T-helper 2 cell treated with Interferon-gamma antibody and Interleukin-4, amounts not matched to agents 5 μg/mL and 100 μg/mL, for 36 hours (primary cell): ENCODE results near the gene UBE2G1.
"Not testable (repeated sequence)": the region's sequence is repeated elsewhere in the genome, so short reads cannot be mapped to it uniquely, and the experiment has no call there.

Experiments
- DNase-seq: peaks from one replicate; pipeline ENCODE4 v3.0.0; 2021; ENCODE audit warnings: low spot score
- H3K27ac Mint-ChIP-seq: one replicate; pipeline ENCODE4 v1.8.0; 2021; ENCODE audit warnings: mild to moderate bottlenecking, mixed read lengths
- H3K27me3 Mint-ChIP-seq: one replicate; pipeline ENCODE4 v1.8.0; 2021; ENCODE audit warnings: low read depth, mixed read lengths
- H3K36me3 Mint-ChIP-seq: one replicate; pipeline ENCODE4 v1.8.0; 2021; ENCODE audit warnings: low read depth, mixed read lengths
- H3K4me1 Mint-ChIP-seq: one replicate; pipeline ENCODE4 v1.8.0; 2021; ENCODE audit warnings: low read depth, mixed read lengths
- H3K4me3 Mint-ChIP-seq: one replicate; pipeline ENCODE4 v1.8.0; 2022; ENCODE audit warnings: mild to moderate bottlenecking, moderate library complexity, mixed read lengths
- H3K9me3 Mint-ChIP-seq: one replicate; pipeline ENCODE4 v1.8.0; 2021; ENCODE audit warnings: mixed read lengths

UBE2G1 gene

GRCh38 chr17:4364622-4365041, 1.8 kb downstream of the UBE2G1 start:
- Mint-ChIP-seq H3K27ac (peak overlapping the region; percentile 97), H3K4me1 (peaks cover 22% of the 10 kb centered on the region), H3K27me3 (no peaks in the 10 kb centered on the region), H3K36me3 (peaks cover 17% of the 10 kb centered on the region), H3K4me3 (peak overlapping the region; percentile 95), H3K9me3 (no peaks in the 10 kb centered on the region)
- no peak for DNase-seq

- Mint-ChIP-seq H3K4me1 (peaks cover 32% of the 10 kb centered on the region), H3K27me3 (no peaks in the 10 kb centered on the region), H3K27ac (no peak overlapping the region), H3K36me3 (peaks cover 27% of the 10 kb centered on the region), H3K9me3 (no peaks in the 10 kb centered on the region), H3K4me3 (no peak overlapping the region)
- DNase-seq, result no peak
Observed at GRCh38 chr17:4362141-4362540, 4.3 kb downstream of the UBE2G1 start.

- DNase-seq, result no peak
- Mint-ChIP-seq H3K27me3 (no peaks in the 10 kb centered on the region), H3K36me3 (peaks cover 19% of the 10 kb centered on the region), H3K27ac (no peak overlapping the region), H3K4me3 (no peak overlapping the region), H3K9me3 (no peaks in the 10 kb centered on the region), H3K4me1 (peaks cover 30% of the 10 kb centered on the region)
Observed at GRCh38 chr17:4358154-4358553, 8.3 kb downstream of the UBE2G1 start.

GRCh38 chr17:4357671-4358070, 8.8 kb downstream of the UBE2G1 start:
- peaks cover 18% of the 10 kb centered on the region for H3K36me3 Mint-ChIP-seq
- no peaks in the 10 kb centered on the region for H3K9me3 Mint-ChIP-seq
- no peak for DNase-seq
- H3K4me1 Mint-ChIP-seq, result peaks cover 28% of the 10 kb centered on the region
- H3K4me3 Mint-ChIP-seq, result no peak overlapping the region
- no peak overlapping the region for H3K27ac Mint-ChIP-seq
- no peaks in the 10 kb centered on the region for H3K27me3 Mint-ChIP-seq

- Mint-ChIP-seq H3K36me3 (peaks cover 16% of the 10 kb centered on the region), H3K27me3 (no peaks in the 10 kb centered on the region), H3K4me3 (no peak overlapping the region), H3K9me3 (no peaks in the 10 kb centered on the region), H3K4me1 (peaks cover 26% of the 10 kb centered on the region), H3K27ac (no peak overlapping the region)
- DNase-seq, result no peak
Observed at GRCh38 chr17:4357030-4357628, 9.3 kb downstream of the UBE2G1 start.

GRCh38 chr17:4354862-4355514, 11.5 kb downstream of the UBE2G1 start:
- peaks cover 22% of the 10 kb centered on the region for H3K4me1 Mint-ChIP-seq
- DNase-seq, result no peak

GRCh38 chr17:4354206-4354605, 12.3 kb downstream of the UBE2G1 start:
- peaks cover 11% of the 10 kb centered on the region for H3K36me3 Mint-ChIP-seq
- H3K27ac Mint-ChIP-seq, result peak overlapping the region; percentile 0
- H3K9me3 Mint-ChIP-seq, result no peaks in the 10 kb centered on the region
- no peak overlapping the region for H3K4me3 Mint-ChIP-seq
- peaks cover 19% of the 10 kb centered on the region for H3K4me1 Mint-ChIP-seq
- no peaks in the 10 kb centered on the region for H3K27me3 Mint-ChIP-seq
- DNase-seq, result no peak

More at GRCh38 chr17:4354862-4355514, 11.5 kb downstream of the UBE2G1 start:
- H3K9me3 Mint-ChIP-seq, result no peaks in the 10 kb centered on the region
- no peak overlapping the region for H3K4me3 Mint-ChIP-seq
- no peak overlapping the region for H3K27ac Mint-ChIP-seq
- H3K36me3 Mint-ChIP-seq, result peaks cover 11% of the 10 kb centered on the region
- H3K27me3 Mint-ChIP-seq, result no peaks in the 10 kb centered on the region

GRCh38 chr17:4350214-4350613, 16.3 kb downstream of the UBE2G1 start:
- H3K27ac Mint-ChIP-seq, H3K9me3 Mint-ChIP-seq, DNase-seq, H3K27me3 Mint-ChIP-seq, H3K36me3 Mint-ChIP-seq, H3K4me3 Mint-ChIP-seq: not testable (repeated sequence)
- peaks cover 13% of the 10 kb centered on the region for H3K4me1 Mint-ChIP-seq

- DNase-seq, result no peak
- Mint-ChIP-seq H3K4me1 (peaks cover 8% of the 10 kb centered on the region), H3K27me3 (no peaks in the 10 kb centered on the region), H3K9me3 (no peaks in the 10 kb centered on the region), H3K36me3 (no peaks in the 10 kb centered on the region), H3K4me3 (no peak overlapping the region), H3K27ac (no peak overlapping the region)
Observed at GRCh38 chr17:4345581-4346252, 20.8 kb downstream of the UBE2G1 start.

GRCh38 chr17:4344926-4345325, 21.5 kb downstream of the UBE2G1 start:
- Mint-ChIP-seq H3K27ac (no peak overlapping the region), H3K4me3 (no peak overlapping the region), H3K4me1 (peaks cover 12% of the 10 kb centered on the region), H3K27me3 (no peaks in the 10 kb centered on the region), H3K9me3 (no peaks in the 10 kb centered on the region), H3K36me3 (no peaks in the 10 kb centered on the region)
- no peak for DNase-seq

GRCh38 chr17:4342535-4342934, 23.9 kb downstream of the UBE2G1 start:
- Mint-ChIP-seq H3K9me3 (no peaks in the 10 kb centered on the region), H3K27me3 (no peaks in the 10 kb centered on the region), H3K4me3 (no peak overlapping the region), H3K27ac (no peak overlapping the region), H3K36me3 (no peaks in the 10 kb centered on the region), H3K4me1 (peaks cover 13% of the 10 kb centered on the region)
- no peak for DNase-seq

- Mint-ChIP-seq H3K27ac (no peak overlapping the region), H3K9me3 (no peaks in the 10 kb centered on the region), H3K4me3 (no peak overlapping the region), H3K27me3 (no peaks in the 10 kb centered on the region), H3K36me3 (no peaks in the 10 kb centered on the region), H3K4me1 (peaks cover 17% of the 10 kb centered on the region)
- DNase-seq, result no peak
Observed at GRCh38 chr17:4341616-4341977, 24.9 kb downstream of the UBE2G1 start.

- no peak for DNase-seq
- Mint-ChIP-seq H3K4me1 (peaks cover 17% of the 10 kb centered on the region), H3K4me3 (no peak overlapping the region), H3K9me3 (no peaks in the 10 kb centered on the region), H3K36me3 (no peaks in the 10 kb centered on the region), H3K27ac (no peak overlapping the region), H3K27me3 (no peaks in the 10 kb centered on the region)
Observed at GRCh38 chr17:4340914-4341615, 25.4 kb downstream of the UBE2G1 start.
